Measurements from ENCODE around the gene ULK2.
"Not testable (repeated sequence)": the region's sequence is repeated elsewhere in the genome, so short reads cannot be mapped to it uniquely, and the experiment has no call there.

ULK2 gene

GRCh38 chr17:19766016-19766415 is 101.7 kb downstream of the ULK2 start:
- DNase-seq: no peak

- not testable (repeated sequence) for DNase-seq
Measured at GRCh38 chr17:19763991-19764390, 103.7 kb downstream of the ULK2 start.

GRCh38 chr17:19763416-19763815 is 104.3 kb downstream of the ULK2 start:
- no peak for DNase-seq

GRCh38 chr17:19762515-19762961 is 105.2 kb downstream of the ULK2 start:
- DNase-seq: no peak

GRCh38 chr17:19760746-19761145 is 107.0 kb downstream of the ULK2 start:
- DNase-seq: no peak

- DNase-seq: no peak
Measured at GRCh38 chr17:19759568-19760549, 107.9 kb downstream of the ULK2 start.

- DNase-seq: no peak
Measured at GRCh38 chr17:19757536-19758180, 110.1 kb downstream of the ULK2 start.

GRCh38 chr17:19756546-19756945 is 111.2 kb downstream of the ULK2 start:
- no peak for DNase-seq

- no peak for DNase-seq
Measured at GRCh38 chr17:19755821-19756510, 111.8 kb downstream of the ULK2 start.

GRCh38 chr17:19755392-19755791 is 112.3 kb downstream of the ULK2 start:
- no peak for DNase-seq

- DNase-seq: no peak
Measured at GRCh38 chr17:19753661-19754463, 113.9 kb downstream of the ULK2 start.

- no peak for DNase-seq
Measured at GRCh38 chr17:19753051-19753509, 114.7 kb downstream of the ULK2 start.

GRCh38 chr17:19752216-19753050 is 115.3 kb downstream of the ULK2 start:
- no peak for DNase-seq

- no peak for DNase-seq
Measured at GRCh38 chr17:19750835-19751234, 116.9 kb downstream of the ULK2 start.

GRCh38 chr17:19750020-19750572 is 117.6 kb downstream of the ULK2 start:
- no peak for DNase-seq

- DNase-seq: no peak
Measured at GRCh38 chr17:19748807-19749193, 118.9 kb downstream of the ULK2 start.

GRCh38 chr17:19747829-19748806 is 119.6 kb downstream of the ULK2 start, which contains the start of gene ALDH3A1:
Gene ALDH3A1, minus strand, starts transcription at chr17:19748298. Its CDS starts 3,169 bp downstream, at chr17:19745129.
- no peak for DNase-seq

- DNase-seq: no peak
Measured at GRCh38 chr17:19747159-19747719, 120.5 kb downstream of the ULK2 start.

GRCh38 chr17:19746517-19746916 is 121.2 kb downstream of the ULK2 start:
- no peak for DNase-seq

Measured in NCI-H1048 (cell line).